SK-N-SH treated with all-trans-retinoic acid at 6 μM for 48 hours (cell line): ENCODE data around the gene RPP25L.

Source experiments
- ATAC-seq: fragments of 200-7000 bp; cut with Tn5 transposase; 3 replicates; pipeline ENCODE4 v1.9.1; 2020; ENCODE audit warnings: mild to moderate bottlenecking, moderate library complexity
- ARNTL ChIP-seq: fragments of 450-650 bp; formaldehyde crosslinking; IDR thresholded peaks from 2 replicates; pipeline ENCODE4 v1.5.0; 2020; ENCODE audit warnings: low read depth, mild to moderate bottlenecking, moderate library complexity, borderline replicate concordance
- BACH2 ChIP-seq: fragments of 250-450 bp; sonication (Bioruptor Pico); IDR thresholded peaks from 2 replicates; pipeline ENCODE4 v1.9.0; 2021; ENCODE audit warnings: mild to moderate bottlenecking, borderline replicate concordance
- CREB5 ChIP-seq: fragments of 250-450 bp; sonication (Bioruptor Pico); IDR thresholded peaks from 2 replicates; pipeline ENCODE4 v1.5.1; 2020; ENCODE audit warnings: low read depth, mild to moderate bottlenecking, moderate library complexity
- CSRNP3 ChIP-seq: fragments of 250-450 bp; sonication (Bioruptor Pico); IDR thresholded peaks from 2 replicates; pipeline ENCODE4 v1.5.1; 2021; ENCODE audit warnings: mild to moderate bottlenecking, moderate library complexity
- ESRRG ChIP-seq: fragments of 250-450 bp; sonication (Bioruptor Pico); IDR thresholded peaks from 2 replicates; pipeline ENCODE4 v1.6.1; 2021; ENCODE audit warnings: mild to moderate bottlenecking
- OSR1 ChIP-seq: fragments of 250-450 bp; sonication (Bioruptor Pico); IDR thresholded peaks from 2 replicates; pipeline ENCODE4 v1.8.0; 2022; ENCODE audit warnings: moderate library complexity, mild to moderate bottlenecking, inconsistent platforms
- PPARA ChIP-seq: fragments of 250-450 bp; sonication (Bioruptor Pico); IDR thresholded peaks from 2 replicates; pipeline ENCODE4 v1.5.0; 2020; ENCODE audit warnings: mild to moderate bottlenecking, borderline replicate concordance
- SNAI2 ChIP-seq: fragments of 250-450 bp; sonication (Bioruptor Pico); IDR thresholded peaks from 2 replicates; pipeline ENCODE4 v1.5.0; 2020; ENCODE audit warnings: mild to moderate bottlenecking, moderate library complexity
- TCF4 ChIP-seq: fragments of 250-450 bp; sonication (Bioruptor Pico); IDR thresholded peaks from 2 replicates; pipeline ENCODE4 v1.8.0; 2021; ENCODE audit warnings: mild to moderate bottlenecking, moderate library complexity, borderline replicate concordance
- TOX ChIP-seq: fragments of 250-450 bp; sonication (Bioruptor Pico); IDR thresholded peaks from 2 replicates; pipeline ENCODE4 v1.8.0; 2021; ENCODE audit warnings: mild to moderate bottlenecking, moderate library complexity, borderline replicate concordance
- ZC3H10 ChIP-seq: fragments of 250-450 bp; sonication (Bioruptor Pico); IDR thresholded peaks from 2 replicates; pipeline ENCODE4 v1.5.1; 2021; ENCODE audit warnings: mild to moderate bottlenecking, moderate library complexity
- ZFP3 ChIP-seq: fragments of 250-450 bp; sonication (Bioruptor Pico); IDR thresholded peaks from 2 replicates; pipeline ENCODE4 v1.5.0; 2020; ENCODE audit warnings: mild to moderate bottlenecking, moderate library complexity
- ZNF565 ChIP-seq: fragments of 450-650 bp; formaldehyde crosslinking; conservative IDR thresholded peaks from 2 replicates; pipeline ENCODE4 v1.5.0; 2020; ENCODE audit warnings: low read depth, mild to moderate bottlenecking, moderate library complexity
- ZNF70 ChIP-seq: fragments of 450-650 bp; formaldehyde crosslinking; IDR thresholded peaks from 2 replicates; pipeline ENCODE4 v1.5.0; 2020; ENCODE audit warnings: mild to moderate bottlenecking, moderate library complexity
- ZNF8 ChIP-seq: fragments of 450-650 bp; formaldehyde crosslinking; IDR thresholded peaks from 2 replicates; pipeline ENCODE4 v1.5.0; 2020; ENCODE audit warnings: mild to moderate bottlenecking, moderate library complexity
- TF ChIP-seq, protein P1 (sequence below): fragments of 250-450 bp; sonication (Bioruptor Pico); IDR thresholded peaks from 2 replicates; pipeline ENCODE4 v1.5.0; 2020; ENCODE audit warnings: mild to moderate bottlenecking, moderate library complexity
- TF ChIP-seq, protein P2 (sequence below): fragments of 250-450 bp; sonication (Bioruptor Pico); IDR thresholded peaks from 2 replicates; pipeline ENCODE4 v1.8.0; 2021; ENCODE audit warnings: low read depth, mild to moderate bottlenecking, moderate library complexity, borderline replicate concordance

RPP25L gene

DNA sequence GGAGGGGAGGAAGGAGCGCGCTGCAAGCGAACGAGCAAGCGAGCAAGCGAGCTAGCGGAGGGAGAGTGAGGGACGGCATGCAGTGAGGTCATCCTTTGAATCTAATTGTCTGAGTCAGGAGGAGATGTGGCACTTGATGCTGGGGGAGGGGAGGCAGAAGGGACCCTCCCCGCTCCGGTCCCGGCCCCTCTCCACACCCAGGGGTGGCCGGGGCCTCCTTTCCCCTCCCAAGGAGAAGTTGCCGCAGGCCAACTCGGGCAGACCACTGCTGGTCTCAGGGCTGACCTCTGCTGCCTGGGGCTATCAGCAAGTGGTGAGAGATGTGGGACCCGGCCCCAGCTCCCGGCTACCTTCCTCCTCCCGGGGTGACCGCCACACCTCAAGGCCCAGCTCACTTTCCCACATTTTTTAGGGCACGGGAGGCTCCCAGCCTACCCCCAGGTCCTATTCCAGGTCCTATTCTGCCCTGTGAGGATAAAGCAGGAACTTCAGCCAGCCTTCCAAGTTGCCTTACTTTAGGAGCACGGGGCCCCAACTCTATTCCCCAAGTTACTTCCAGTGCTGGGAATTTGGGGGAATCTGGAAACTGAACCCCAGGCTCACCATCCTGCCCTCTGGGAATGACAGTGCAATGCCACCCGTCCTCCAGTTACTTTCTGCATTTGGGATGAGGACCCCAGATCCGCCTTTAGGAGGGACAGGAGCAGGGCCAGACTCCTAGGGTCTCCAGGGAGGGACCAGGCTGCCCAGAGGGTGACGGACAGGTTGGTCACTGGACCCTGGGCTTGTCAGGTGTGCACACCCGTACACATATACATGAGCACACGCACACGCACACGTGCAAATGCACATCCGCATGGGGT, 33.4 kb downstream of the RPP25L start (continued):
- TF ChIP-seq, protein P1, sequence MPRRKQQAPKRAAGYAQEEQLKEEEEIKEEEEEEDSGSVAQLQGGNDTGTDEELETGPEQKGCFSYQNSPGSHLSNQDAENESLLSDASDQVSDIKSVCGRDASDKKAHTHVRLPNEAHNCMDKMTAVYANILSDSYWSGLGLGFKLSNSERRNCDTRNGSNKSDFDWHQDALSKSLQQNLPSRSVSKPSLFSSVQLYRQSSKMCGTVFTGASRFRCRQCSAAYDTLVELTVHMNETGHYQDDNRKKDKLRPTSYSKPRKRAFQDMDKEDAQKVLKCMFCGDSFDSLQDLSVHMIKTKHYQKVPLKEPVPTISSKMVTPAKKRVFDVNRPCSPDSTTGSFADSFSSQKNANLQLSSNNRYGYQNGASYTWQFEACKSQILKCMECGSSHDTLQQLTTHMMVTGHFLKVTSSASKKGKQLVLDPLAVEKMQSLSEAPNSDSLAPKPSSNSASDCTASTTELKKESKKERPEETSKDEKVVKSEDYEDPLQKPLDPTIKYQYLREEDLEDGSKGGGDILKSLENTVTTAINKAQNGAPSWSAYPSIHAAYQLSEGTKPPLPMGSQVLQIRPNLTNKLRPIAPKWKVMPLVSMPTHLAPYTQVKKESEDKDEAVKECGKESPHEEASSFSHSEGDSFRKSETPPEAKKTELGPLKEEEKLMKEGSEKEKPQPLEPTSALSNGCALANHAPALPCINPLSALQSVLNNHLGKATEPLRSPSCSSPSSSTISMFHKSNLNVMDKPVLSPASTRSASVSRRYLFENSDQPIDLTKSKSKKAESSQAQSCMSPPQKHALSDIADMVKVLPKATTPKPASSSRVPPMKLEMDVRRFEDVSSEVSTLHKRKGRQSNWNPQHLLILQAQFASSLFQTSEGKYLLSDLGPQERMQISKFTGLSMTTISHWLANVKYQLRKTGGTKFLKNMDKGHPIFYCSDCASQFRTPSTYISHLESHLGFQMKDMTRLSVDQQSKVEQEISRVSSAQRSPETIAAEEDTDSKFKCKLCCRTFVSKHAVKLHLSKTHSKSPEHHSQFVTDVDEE (CRISPR knock-in tag), result 0 out of 2 replicates have a peak, but pooled peaks have one; percentile 33
- TF ChIP-seq ZNF8 (CRISPR knock-in tag), result no peak
- peak; percentile 23; the same call in 1 of the 2 replicates for TF ChIP-seq ZFP3
- TF ChIP-seq BACH2 (CRISPR knock-in tag), result no peak
- TF ChIP-seq OSR1 (CRISPR knock-in tag), result no peak
- TF ChIP-seq TCF4 (CRISPR knock-in tag), result no peak
- no peak for TF ChIP-seq ARNTL
- no peak for TF ChIP-seq ZC3H10 (CRISPR knock-in tag)
- TF ChIP-seq TOX (CRISPR knock-in tag), result no peak
- no peak for TF ChIP-seq PPARA (CRISPR knock-in tag)

DNA sequence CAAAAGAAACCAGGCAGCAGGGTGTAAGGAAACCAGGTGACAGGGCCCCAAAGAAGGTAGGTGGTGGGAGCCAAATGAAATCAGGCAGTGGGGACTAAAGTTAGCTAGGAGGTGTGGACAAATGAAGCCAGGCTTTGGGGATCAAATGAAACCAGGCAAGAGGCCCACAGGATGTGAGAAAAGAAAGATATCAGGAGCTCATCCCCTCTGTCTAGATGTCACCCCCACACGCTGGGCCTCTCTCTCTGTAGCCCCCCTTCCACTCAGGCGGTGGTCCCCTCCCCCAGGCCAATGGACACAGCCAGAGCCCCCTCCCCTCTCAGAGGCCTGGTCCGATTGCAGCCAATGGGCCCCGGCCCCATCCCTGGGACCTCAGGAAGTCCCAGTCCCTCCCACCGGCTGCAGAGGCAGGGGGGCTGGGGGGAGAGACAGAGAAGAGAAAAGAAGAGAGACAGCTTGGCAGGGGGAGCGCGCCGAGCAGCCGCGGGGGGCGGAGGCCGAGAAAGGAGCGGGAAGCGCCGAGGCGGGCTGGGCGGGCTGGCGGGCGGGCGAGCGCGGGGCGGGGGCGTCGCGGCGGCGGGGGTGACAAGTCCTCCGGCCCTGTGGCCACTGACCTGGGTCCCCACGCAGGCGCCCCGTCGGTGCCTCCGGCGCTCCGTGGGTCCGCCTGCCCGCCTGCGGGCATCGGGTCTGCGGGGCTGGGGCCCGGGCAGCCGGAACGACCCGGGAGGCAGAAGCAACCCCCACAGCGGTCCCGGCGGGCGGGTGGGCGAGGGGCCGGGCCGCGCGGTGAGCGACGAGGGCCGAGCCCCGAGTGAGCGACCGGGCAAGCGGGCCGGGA, 34.3 kb downstream of the RPP25L start:
- TF ChIP-seq, protein P2, sequence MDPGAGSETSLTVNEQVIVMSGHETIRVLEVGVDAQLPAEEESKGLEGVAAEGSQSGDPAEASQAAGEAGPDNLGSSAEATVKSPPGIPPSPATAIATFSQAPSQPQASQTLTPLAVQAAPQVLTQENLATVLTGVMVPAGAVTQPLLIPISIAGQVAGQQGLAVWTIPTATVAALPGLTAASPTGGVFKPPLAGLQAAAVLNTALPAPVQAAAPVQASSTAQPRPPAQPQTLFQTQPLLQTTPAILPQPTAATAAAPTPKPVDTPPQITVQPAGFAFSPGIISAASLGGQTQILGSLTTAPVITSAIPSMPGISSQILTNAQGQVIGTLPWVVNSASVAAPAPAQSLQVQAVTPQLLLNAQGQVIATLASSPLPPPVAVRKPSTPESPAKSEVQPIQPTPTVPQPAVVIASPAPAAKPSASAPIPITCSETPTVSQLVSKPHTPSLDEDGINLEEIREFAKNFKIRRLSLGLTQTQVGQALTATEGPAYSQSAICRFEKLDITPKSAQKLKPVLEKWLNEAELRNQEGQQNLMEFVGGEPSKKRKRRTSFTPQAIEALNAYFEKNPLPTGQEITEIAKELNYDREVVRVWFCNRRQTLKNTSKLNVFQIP (CRISPR knock-in tag), result no peak
- TF ChIP-seq SNAI2 (no peak), CSRNP3 (CRISPR knock-in tag) (no peak), ZNF70 (CRISPR knock-in tag) (no peak), PPARA (CRISPR knock-in tag) (no peak)
- TF ChIP-seq, all 23 proteins: peak for 0
- ATAC-seq, result no peak

GRCh38 chr9:34576597-34577399, 35.1 kb downstream of the RPP25L start:
- TF ChIP-seq CREB5 (CRISPR knock-in tag), result no peak
- TF ChIP-seq TCF4 (CRISPR knock-in tag), result no peak
- TF ChIP-seq ESRRG, result no peak
- TF ChIP-seq, protein P2 (CRISPR knock-in tag), result no peak
- TF ChIP-seq ZNF565 (CRISPR knock-in tag), result no peak
- TF ChIP-seq ZNF70 (CRISPR knock-in tag), result no peak
- ATAC-seq, result peak; percentile 17; the same call in 1 of the 3 replicates
